ENCODE measurements around the gene NUP88.
"Not testable (repeated sequence)": the region's sequence is repeated elsewhere in the genome, so short reads cannot be mapped to it uniquely, and the experiment has no call there.

The NUP88 gene

GRCh38 chr17:5419356-5419958 lies at the start of gene NUP88:
Gene NUP88, minus strand, starts transcription at chr17:5419662. Its CDS starts 12 bp downstream, at chr17:5419650.
- DNase-seq (ENCODE audit: low spot score), result peak; percentile 100

GRCh38 chr17:5468075-5468473 lies 48.6 kb upstream of the NUP88 start:
- DNase-seq (ENCODE audit: low spot score), result no peak

GRCh38 chr17:5467416-5467815 lies 48.0 kb upstream of the NUP88 start:
- no peak for DNase-seq (ENCODE audit: low spot score)

GRCh38 chr17:5466295-5466694 lies 46.8 kb upstream of the NUP88 start:
- no peak for DNase-seq (ENCODE audit: low spot score)

GRCh38 chr17:5464717-5465507 lies 45.5 kb upstream of the NUP88 start:
- no peak for DNase-seq (ENCODE audit: low spot score)

- no peak for DNase-seq (ENCODE audit: low spot score)
These were observed 27.3 kb upstream of the NUP88 start for GRCh38 chr17:5446786-5447185.

- no peak for DNase-seq (ENCODE audit: low spot score)
These were observed 24.7 kb upstream of the NUP88 start for GRCh38 chr17:5444209-5444608.

- no peak for DNase-seq (ENCODE audit: low spot score)
These were observed 24.3 kb upstream of the NUP88 start for GRCh38 chr17:5443728-5444127.

GRCh38 chr17:5439446-5439764 lies 19.9 kb upstream of the NUP88 start:
- DNase-seq (ENCODE audit: low spot score), result no peak

- peak; percentile 98 for DNase-seq (ENCODE audit: low spot score)
These were observed 19.4 kb upstream of the NUP88 start, which contains the start of gene C1QBP for GRCh38 chr17:5438716-5439445. Gene C1QBP, minus strand, starts transcription at chr17:5439155. Its CDS starts 82 bp downstream, at chr17:5439073.

- no peak for DNase-seq (ENCODE audit: low spot score)
These were observed 18.4 kb upstream of the NUP88 start for GRCh38 chr17:5437721-5438317.

- not testable (repeated sequence) for DNase-seq (ENCODE audit: low spot score)
These were observed 16.4 kb upstream of the NUP88 start for GRCh38 chr17:5435781-5436315.

- no peak for DNase-seq (ENCODE audit: low spot score)
These were observed 15.5 kb upstream of the NUP88 start for GRCh38 chr17:5434984-5435383.

- no peak for DNase-seq (ENCODE audit: low spot score)
These were observed 12.6 kb upstream of the NUP88 start for GRCh38 chr17:5431949-5432556.

- DNase-seq (ENCODE audit: low spot score), result not testable (repeated sequence)
These were observed 11.8 kb upstream of the NUP88 start for GRCh38 chr17:5431234-5431633.

GRCh38 chr17:5430413-5430999 lies 11.0 kb upstream of the NUP88 start:
- DNase-seq (ENCODE audit: low spot score), result no peak

- no peak for DNase-seq (ENCODE audit: low spot score)
These were observed 9.9 kb upstream of the NUP88 start for GRCh38 chr17:5429191-5429887.

GRCh38 chr17:5425826-5426225 lies 6.4 kb upstream of the NUP88 start:
- DNase-seq (ENCODE audit: low spot score), result no peak

- no peak for DNase-seq (ENCODE audit: low spot score)
These were observed 5.4 kb upstream of the NUP88 start for GRCh38 chr17:5424909-5425308.

GRCh38 chr17:5422505-5422904 lies 3.0 kb upstream of the NUP88 start:
- DNase-seq (ENCODE audit: low spot score), result no peak

Measured in ecto neural progenitor cell (in vitro differentiated cells).